ENCODE measurements around the gene DNLZ. TPM values are rescaled to one million over a fixed set of nuclear protein-coding genes. Genes with fewer than 3 reads are reported as not detected.

The DNLZ gene
- polyA plus RNA-seq, 1 donor from 2014 or later: 23.6 TPM

DNA sequence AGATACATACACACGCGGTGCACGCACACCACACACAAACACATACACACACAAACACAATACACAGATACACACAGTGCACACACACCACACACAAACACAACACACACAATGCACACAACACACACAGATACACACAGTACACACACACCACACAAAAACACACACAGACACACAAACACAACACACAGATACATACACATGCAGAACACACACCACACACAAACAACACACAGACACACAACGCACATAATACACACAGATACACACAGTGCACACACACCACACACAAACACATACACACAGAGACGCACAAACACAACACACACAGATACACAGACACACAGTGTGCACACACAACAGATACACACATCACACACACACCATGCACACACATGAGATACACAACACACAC is 53.7 kb downstream of the DNLZ start:
- no peak overlapping the region for H3K27ac ChIP-seq (ENCODE audit: low read length)
- H3K27me3 ChIP-seq (ENCODE audit: insufficient read depth, low read depth, low read length): no peaks in the 10 kb centered on the region
- TF ChIP-seq RAD21 (conservative IDR thresholded peaks at IDR 0.05) (no peak), POLR2AphosphoS5 (IDR thresholded peaks at IDR 0.05) (no peak), EZH2 (IDR thresholded peaks at IDR 0.05; ENCODE audit: borderline replicate concordance, insufficient read depth, low read length, poor library complexity, severe bottlenecking) (no peak), MXI1 (conservative IDR thresholded peaks at IDR 0.05; ENCODE audit: poor library complexity, severe bottlenecking) (no peak), SMC3 (conservative IDR thresholded peaks at IDR 0.05; ENCODE audit: poor library complexity) (no peak)
- TF ChIP-seq, protein P1, sequence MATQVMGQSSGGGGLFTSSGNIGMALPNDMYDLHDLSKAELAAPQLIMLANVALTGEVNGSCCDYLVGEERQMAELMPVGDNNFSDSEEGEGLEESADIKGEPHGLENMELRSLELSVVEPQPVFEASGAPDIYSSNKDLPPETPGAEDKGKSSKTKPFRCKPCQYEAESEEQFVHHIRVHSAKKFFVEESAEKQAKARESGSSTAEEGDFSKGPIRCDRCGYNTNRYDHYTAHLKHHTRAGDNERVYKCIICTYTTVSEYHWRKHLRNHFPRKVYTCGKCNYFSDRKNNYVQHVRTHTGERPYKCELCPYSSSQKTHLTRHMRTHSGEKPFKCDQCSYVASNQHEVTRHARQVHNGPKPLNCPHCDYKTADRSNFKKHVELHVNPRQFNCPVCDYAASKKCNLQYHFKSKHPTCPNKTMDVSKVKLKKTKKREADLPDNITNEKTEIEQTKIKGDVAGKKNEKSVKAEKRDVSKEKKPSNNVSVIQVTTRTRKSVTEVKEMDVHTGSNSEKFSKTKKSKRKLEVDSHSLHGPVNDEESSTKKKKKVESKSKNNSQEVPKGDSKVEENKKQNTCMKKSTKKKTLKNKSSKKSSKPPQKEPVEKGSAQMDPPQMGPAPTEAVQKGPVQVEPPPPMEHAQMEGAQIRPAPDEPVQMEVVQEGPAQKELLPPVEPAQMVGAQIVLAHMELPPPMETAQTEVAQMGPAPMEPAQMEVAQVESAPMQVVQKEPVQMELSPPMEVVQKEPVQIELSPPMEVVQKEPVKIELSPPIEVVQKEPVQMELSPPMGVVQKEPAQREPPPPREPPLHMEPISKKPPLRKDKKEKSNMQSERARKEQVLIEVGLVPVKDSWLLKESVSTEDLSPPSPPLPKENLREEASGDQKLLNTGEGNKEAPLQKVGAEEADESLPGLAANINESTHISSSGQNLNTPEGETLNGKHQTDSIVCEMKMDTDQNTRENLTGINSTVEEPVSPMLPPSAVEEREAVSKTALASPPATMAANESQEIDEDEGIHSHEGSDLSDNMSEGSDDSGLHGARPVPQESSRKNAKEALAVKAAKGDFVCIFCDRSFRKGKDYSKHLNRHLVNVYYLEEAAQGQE (IDR thresholded peaks at IDR 0.05; ENCODE audit: borderline replicate concordance): no peak
- TF ChIP-seq, protein P2, sequence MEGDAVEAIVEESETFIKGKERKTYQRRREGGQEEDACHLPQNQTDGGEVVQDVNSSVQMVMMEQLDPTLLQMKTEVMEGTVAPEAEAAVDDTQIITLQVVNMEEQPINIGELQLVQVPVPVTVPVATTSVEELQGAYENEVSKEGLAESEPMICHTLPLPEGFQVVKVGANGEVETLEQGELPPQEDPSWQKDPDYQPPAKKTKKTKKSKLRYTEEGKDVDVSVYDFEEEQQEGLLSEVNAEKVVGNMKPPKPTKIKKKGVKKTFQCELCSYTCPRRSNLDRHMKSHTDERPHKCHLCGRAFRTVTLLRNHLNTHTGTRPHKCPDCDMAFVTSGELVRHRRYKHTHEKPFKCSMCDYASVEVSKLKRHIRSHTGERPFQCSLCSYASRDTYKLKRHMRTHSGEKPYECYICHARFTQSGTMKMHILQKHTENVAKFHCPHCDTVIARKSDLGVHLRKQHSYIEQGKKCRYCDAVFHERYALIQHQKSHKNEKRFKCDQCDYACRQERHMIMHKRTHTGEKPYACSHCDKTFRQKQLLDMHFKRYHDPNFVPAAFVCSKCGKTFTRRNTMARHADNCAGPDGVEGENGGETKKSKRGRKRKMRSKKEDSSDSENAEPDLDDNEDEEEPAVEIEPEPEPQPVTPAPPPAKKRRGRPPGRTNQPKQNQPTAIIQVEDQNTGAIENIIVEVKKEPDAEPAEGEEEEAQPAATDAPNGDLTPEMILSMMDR (IDR thresholded peaks at IDR 0.05; ENCODE audit: poor library complexity, severe bottlenecking): no peak
- H3K9me3 ChIP-seq (ENCODE audit: low read length): no peaks in the 10 kb centered on the region
- H3K9ac ChIP-seq (ENCODE audit: low read length): no peak overlapping the region
- H3F3A ChIP-seq (ENCODE audit: insufficient read depth, low read length, poor library complexity, severe bottlenecking): no peaks in the 10 kb centered on the region
- no peaks in the 10 kb centered on the region for H3K9me2 ChIP-seq (ENCODE audit: insufficient read depth, low read length)
- no peaks in the 10 kb centered on the region for H4K20me1 ChIP-seq (ENCODE audit: insufficient read depth)
- H3K79me2 ChIP-seq (replicated peaks; ENCODE audit: insufficient read depth, low read length): no peaks in the 10 kb centered on the region
- H3K36me3 ChIP-seq (ENCODE audit: insufficient read depth, low read length): no peaks in the 10 kb centered on the region
- H3K4me3 ChIP-seq (ENCODE audit: low read length): no peak overlapping the region
- H3K4me2 ChIP-seq (ENCODE audit: low read length): no peak overlapping the region
- H2AFZ ChIP-seq (ENCODE audit: low read depth, low read length): no peak overlapping the region

Other genes starting within 250 kb of the DNLZ start
- gene TMEM250, start 244.9 kb downstream of the DNLZ start, polyA plus RNA-seq: 15.0 and 20.6 TPM in 2 replicates
- not detected in 2 replicates for gene LHX3, start 158.6 kb downstream of the DNLZ start, polyA plus RNA-seq
- gene QSOX2, start 117.9 kb downstream of the DNLZ start, polyA plus RNA-seq: 20.7 and 25.1 TPM in 2 replicates
- not detected in 2 replicates for gene CCDC187, start 59.6 kb downstream of the DNLZ start, polyA plus RNA-seq
- gene GPSM1, start 36.2 kb downstream of the DNLZ start, polyA plus RNA-seq: 117 and 148 TPM in 2 replicates
- gene CARD9, start 9.9 kb upstream of the DNLZ start, polyA plus RNA-seq: 0.52 and 0.77 TPM in 2 replicates
- 6.8 and 12.9 TPM in 2 replicates for gene SNAPC4, start 36.4 kb upstream of the DNLZ start, polyA plus RNA-seq
- gene ENTR1, start 46.9 kb upstream of the DNLZ start, polyA plus RNA-seq: 63.7 and 72.1 TPM in 2 replicates
- 61.3 and 62.6 TPM in 2 replicates for gene PMPCA, start 46.9 kb upstream of the DNLZ start, polyA plus RNA-seq
- gene INPP5E, start 76.1 kb upstream of the DNLZ start, polyA plus RNA-seq: 17.9 and 24.0 TPM in 2 replicates
- gene SEC16A, start 119.3 kb upstream of the DNLZ start, polyA plus RNA-seq: 15.4 and 21.8 TPM in 2 replicates
- gene NOTCH1, start 182.3 kb upstream of the DNLZ start, polyA plus RNA-seq: 0.15 and 0.32 TPM in 2 replicates

Measured in neural cell (in vitro differentiated cells).